Adrenal gland (tissue), 5 donors: ENCODE results near the gene WFDC9.
"Not testable (repeated sequence)": the region's sequence is repeated elsewhere in the genome, so short reads cannot be mapped to it uniquely, and the experiment has no call there.

Source experiments
- POLR2A ChIP-seq, 2 donors: fragments of 450-650 bp; IDR thresholded peaks; one replicate each; pipeline ENCODE4 v1.6.1; 2017; ENCODE audit warnings: antibody characterized with exemption in 2 of 2, mild to moderate bottlenecking in 2 of 2, moderate library complexity in 1 of 2
- TF ChIP-seq, protein P1 (sequence below), 6 experiments: fragments of 450-650 bp in 4 of 6; fragments of 200-600 bp in 2 of 6; sonication (generic) in 1 of 6; IDR thresholded peaks; 1 replicate in 5 of 6; 2 replicates in 1 of 6; pipeline versions ENCODE4 v1.5.1 to v1.8.0; 2016 to 2021; ENCODE audit warnings: antibody characterized with exemption in 6 of 6, mild to moderate bottlenecking in 2 of 6, moderate library complexity in 1 of 6
- donor health status: DM: no; HTN: no; CAD: no.

DNA sequence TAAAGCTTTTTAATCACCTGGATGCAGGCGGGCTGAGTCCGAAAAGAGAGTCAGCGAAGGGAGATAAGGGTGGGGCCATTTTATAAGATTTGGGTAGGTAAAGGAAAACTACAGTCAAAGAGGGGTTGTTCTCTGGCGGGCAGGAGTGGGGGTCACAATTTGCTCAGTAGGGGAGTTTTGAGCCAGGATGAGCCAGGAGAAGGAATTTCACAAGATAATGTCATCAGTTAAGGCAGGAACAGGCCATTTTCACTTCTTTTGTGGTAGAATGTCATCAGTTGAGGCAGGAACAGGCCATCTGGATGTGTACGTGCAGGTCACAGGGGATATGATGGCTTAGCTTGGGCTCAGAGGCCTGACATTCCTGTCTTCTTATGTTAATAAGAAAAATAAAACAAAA, 46.8 kb downstream of the WFDC9 start:
- TF ChIP-seq, protein P1, sequence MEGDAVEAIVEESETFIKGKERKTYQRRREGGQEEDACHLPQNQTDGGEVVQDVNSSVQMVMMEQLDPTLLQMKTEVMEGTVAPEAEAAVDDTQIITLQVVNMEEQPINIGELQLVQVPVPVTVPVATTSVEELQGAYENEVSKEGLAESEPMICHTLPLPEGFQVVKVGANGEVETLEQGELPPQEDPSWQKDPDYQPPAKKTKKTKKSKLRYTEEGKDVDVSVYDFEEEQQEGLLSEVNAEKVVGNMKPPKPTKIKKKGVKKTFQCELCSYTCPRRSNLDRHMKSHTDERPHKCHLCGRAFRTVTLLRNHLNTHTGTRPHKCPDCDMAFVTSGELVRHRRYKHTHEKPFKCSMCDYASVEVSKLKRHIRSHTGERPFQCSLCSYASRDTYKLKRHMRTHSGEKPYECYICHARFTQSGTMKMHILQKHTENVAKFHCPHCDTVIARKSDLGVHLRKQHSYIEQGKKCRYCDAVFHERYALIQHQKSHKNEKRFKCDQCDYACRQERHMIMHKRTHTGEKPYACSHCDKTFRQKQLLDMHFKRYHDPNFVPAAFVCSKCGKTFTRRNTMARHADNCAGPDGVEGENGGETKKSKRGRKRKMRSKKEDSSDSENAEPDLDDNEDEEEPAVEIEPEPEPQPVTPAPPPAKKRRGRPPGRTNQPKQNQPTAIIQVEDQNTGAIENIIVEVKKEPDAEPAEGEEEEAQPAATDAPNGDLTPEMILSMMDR (IDR thresholded peaks at IDR 0.05): not testable (repeated sequence)
- not testable (repeated sequence) for TF ChIP-seq POLR2A (IDR thresholded peaks at IDR 0.05)
